IMR-90 (cell line): ENCODE data around the gene SOX5. TPM values are rescaled to one million over a fixed set of nuclear protein-coding genes. Genes with fewer than 3 reads are reported as not detected.

Experiments
- ATAC-seq: fragments of 200-7000 bp; cut with Tn5 transposase; 2 replicates; pipeline ENCODE4 v1.9.1; 2020; ENCODE audit warnings: low read depth, mild to moderate bottlenecking, moderate library complexity
- BruUV-seq: library from RNA; stranded (reverse); fragments of 400-500 nt; replicated peaks from 2 replicates; lab custom pipeline; 2021; lab: Mats Ljungman, UMichigan
- CTCF ChIA-PET: fragments of 300-600 bp; formaldehyde crosslinking; extraction: SDS; loops from one replicate; lab custom pipeline; 2021; ENCODE audit warnings: antibody characterized with exemption; lab: Yijun Ruan, JAX
- POLR2A ChIA-PET: fragments of 300-600 bp; sonication (Branson Sonifier 250); formaldehyde crosslinking; loops from one replicate; lab custom pipeline; 2022; ENCODE audit warnings: antibody characterized with exemption; ENCODE audit not compliant: unreplicated experiment; lab: Charles Lee
- DNase-seq: peaks from one replicate; pipeline ENCODE4 v3.0.0; 2013
- H2AFZ ChIP-seq: replicated peaks from 2 replicates; pipeline ENCODE3; 2013; ENCODE audit warnings: low read length, mild to moderate bottlenecking; ENCODE audit not compliant: poor library complexity
- H2AK5ac ChIP-seq: 2 replicates; pipeline ENCODE4 v1.6.1; 2013; ENCODE audit warnings: low read depth, low read length, inconsistent platforms
- H2AK9ac ChIP-seq: replicated peaks from 2 replicates; pipeline ENCODE3; 2013; ENCODE audit warnings: mild to moderate bottlenecking, low read depth, low read length, moderate library complexity; ENCODE audit not compliant: poor library complexity
- H2BK120ac ChIP-seq: 2 replicates; pipeline ENCODE4 v1.6.1; 2013; ENCODE audit warnings: low read depth, low read length, inconsistent platforms
- H2BK15ac ChIP-seq: 3 replicates; pipeline ENCODE4 v1.6.1; 2013; ENCODE audit warnings: low read depth, low read length, inconsistent platforms
- H2BK20ac ChIP-seq: 2 replicates; pipeline ENCODE4 v1.6.1; 2013; ENCODE audit warnings: low read depth, mild to moderate bottlenecking, inconsistent platforms, low read length, moderate library complexity
- H2BK5ac ChIP-seq: 2 replicates; pipeline ENCODE4 v1.6.1; 2013; ENCODE audit warnings: mild to moderate bottlenecking, low read depth, low read length, inconsistent platforms; ENCODE audit not compliant: poor library complexity, severe bottlenecking
- H3K14ac ChIP-seq: replicated peaks from 2 replicates; pipeline ENCODE4 v1.6.1; 2013; ENCODE audit warnings: low read depth, low read length, inconsistent platforms
- H3K18ac ChIP-seq: 2 replicates; pipeline ENCODE4 v1.6.1; 2013; ENCODE audit warnings: low read depth, low read length, control low read depth
- H3K23ac ChIP-seq: 2 replicates; pipeline ENCODE4 v1.6.1; 2013; ENCODE audit warnings: low read depth, low read length, inconsistent platforms
- H3K27ac ChIP-seq: 2 replicates; pipeline ENCODE4 v1.5.1; 2013; ENCODE audit warnings: mild to moderate bottlenecking, control low read depth, low read length; ENCODE audit not compliant: insufficient read depth
- H3K27me3 ChIP-seq: 2 replicates; pipeline ENCODE4 v1.6.1; 2013; ENCODE audit warnings: low read length; ENCODE audit not compliant: control insufficient read depth, insufficient read depth
- H3K36me3 ChIP-seq: 2 replicates; pipeline ENCODE4 v1.6.1; 2013; ENCODE audit warnings: low read length, mixed read lengths; ENCODE audit not compliant: control insufficient read depth, insufficient read depth
- H3K4ac ChIP-seq: 2 replicates; pipeline ENCODE4 v1.6.1; 2013; ENCODE audit warnings: low read depth, low read length, inconsistent platforms
- H3K4me1 ChIP-seq: 2 replicates; pipeline ENCODE4 v1.6.1; 2013; ENCODE audit warnings: low read length, mixed read lengths; ENCODE audit not compliant: control insufficient read depth, insufficient read depth
- H3K4me2 ChIP-seq: 2 replicates; pipeline ENCODE4 v1.6.1; 2013; ENCODE audit warnings: low read depth, mild to moderate bottlenecking, control low read depth, low read length, moderate library complexity
- H3K4me3 ChIP-seq: 2 replicates; pipeline ENCODE4 v1.5.1; 2013; ENCODE audit warnings: low read depth, mild to moderate bottlenecking, control low read depth, low read length, moderate library complexity; ENCODE audit not compliant: insufficient read depth
- H3K56ac ChIP-seq: 2 replicates; pipeline ENCODE4 v1.6.1; 2013; ENCODE audit warnings: low read length, inconsistent platforms; ENCODE audit not compliant: insufficient read depth; ENCODE audit errors: extremely low read depth
- H3K79me1 ChIP-seq, 2 experiments: 2 replicates each; pipeline ENCODE4 v1.6.1; 2013; ENCODE audit warnings: low read length in 2 of 2, inconsistent platforms in 1 of 2, low read depth in 1 of 2
- H3K9ac ChIP-seq: 2 replicates; pipeline ENCODE4 v1.6.1; 2013; ENCODE audit warnings: low read depth, low read length, control low read depth
- H3K9me1 ChIP-seq: 2 replicates; pipeline ENCODE4 v1.6.1; 2013; ENCODE audit warnings: low read length, inconsistent platforms; ENCODE audit not compliant: insufficient read depth
- H3K9me3 ChIP-seq: 2 replicates; pipeline ENCODE4 v1.6.1; 2013; ENCODE audit warnings: low read length; ENCODE audit not compliant: control insufficient read depth, insufficient read depth
- H4K20me1 ChIP-seq: 2 replicates; pipeline ENCODE4 v1.6.1; 2013; ENCODE audit warnings: low read length, inconsistent platforms; ENCODE audit not compliant: insufficient read depth
- H4K5ac ChIP-seq: 2 replicates; pipeline ENCODE4 v1.6.1; 2013; ENCODE audit warnings: mild to moderate bottlenecking, low read depth, low read length, control low read depth
- H4K8ac ChIP-seq, 2 experiments: 2 replicates each; pipeline ENCODE4 v1.6.1; 2013; ENCODE audit warnings: low read depth in 2 of 2, low read length in 2 of 2, control low read depth in 1 of 2, inconsistent platforms in 1 of 2
- H4K91ac ChIP-seq: 2 replicates; pipeline ENCODE4 v1.6.1; 2013; ENCODE audit warnings: low read depth, low read length, inconsistent platforms; ENCODE audit not compliant: insufficient read depth
- BHLHE40 ChIP-seq: fragments of 150-350 bp; IDR thresholded peaks from 2 replicates; pipeline ENCODE4 v1.6.1; 2016; ENCODE audit warnings: mild to moderate bottlenecking, low read depth, low read length
- FOS ChIP-seq: fragments of 150-350 bp; IDR thresholded peaks from 2 replicates; pipeline ENCODE4 v1.6.1; 2016; ENCODE audit warnings: low read depth, low read length
- MAZ ChIP-seq: IDR thresholded peaks from 2 replicates; pipeline ENCODE4 v1.6.1; 2012; ENCODE audit warnings: low read depth, mild to moderate bottlenecking, low read length, improper control_type of control experiment, moderate library complexity, borderline replicate concordance
- MXI1 ChIP-seq: IDR thresholded peaks from 2 replicates; pipeline ENCODE4 v1.6.1; 2012; ENCODE audit warnings: low read depth, mild to moderate bottlenecking, low read length, moderate library complexity, borderline replicate concordance
- POLR2A ChIP-seq: IDR thresholded peaks from 2 replicates; pipeline ENCODE4 v1.6.1; 2012; ENCODE audit warnings: mild to moderate bottlenecking, low read depth, low read length
- RCOR1 ChIP-seq: IDR thresholded peaks from 2 replicates; pipeline ENCODE4 v1.6.1; 2012; ENCODE audit warnings: mild to moderate bottlenecking, low read length, improper control_type of control experiment; ENCODE audit not compliant: insufficient replicate concordance
- RFX5 ChIP-seq: IDR thresholded peaks from 2 replicates; pipeline ENCODE4 v1.8.0; 2012; ENCODE audit warnings: low read depth, mild to moderate bottlenecking, low read length, moderate library complexity
- SMC3 ChIP-seq: fragments of 150-350 bp; IDR thresholded peaks from 2 replicates; pipeline ENCODE4 v1.6.1; 2016; ENCODE audit warnings: low read depth, mild to moderate bottlenecking, antibody characterized with exemption, low read length, moderate library complexity
- WGBS, 2 experiments: methylation state at CpG; one replicate each; pipeline versions ENCODE4 v1.1.5 to v1.1.7; 2013; ENCODE audit warnings: missing lambda C conversion rate in 2 of 2; ENCODE audit not compliant: insufficient read length in 1 of 2; ENCODE audit errors: extremely low coverage in 2 of 2; 5-methylcytosine and 5-hydroxymethylcytosine counted together
- dilution Hi-C: fragments of 300-500 bp; cut with HindIII; formaldehyde crosslinking; loops from one replicate; pipeline ENCODE4 v1.14.3; 2018; ENCODE audit warnings: low sequenced_read_pairs; ENCODE audit not compliant: unreplicated experiment
- in situ Hi-C: fragments of 300-500 bp; cut with MboI; formaldehyde crosslinking; loops from 3 replicates; pipeline ENCODE4 v1.14.3; 2019; ENCODE audit warnings: low sequenced_read_pairs, inconsistent platforms, mixed read lengths
- intact Hi-C: fragments of 100-400 bp; cut with micrococcal nuclease; formaldehyde crosslinking; loops from 2 replicates; pipeline ENCODE4 v1.10.0; 2022
- polyA plus RNA-seq, 3 experiments: library from polyadenylated mRNA; depleted of rRNA; stranded (reverse); fragments of >200 nt; gene quantifications; 2 replicates each; pipeline ENCODE4 v1.2.3, GENCODE V29; 2012; ENCODE audit warnings: low replicate concordance in 1 of 3
- total RNA-seq: library from RNA; depleted of rRNA; stranded (reverse); fragments of >200 nt; gene quantifications from 2 replicates; pipeline ENCODE4 v1.2.3, GENCODE V29; 2012
- TF ChIP-seq, protein P1 (sequence below): fragments of 150-350 bp; IDR thresholded peaks from 2 replicates; pipeline ENCODE4 v1.6.1; 2016; ENCODE audit warnings: low read depth, mild to moderate bottlenecking, low read length, moderate library complexity, borderline replicate concordance
- TF ChIP-seq, protein P2 (sequence below): fragments of 150-350 bp; IDR thresholded peaks from 2 replicates; pipeline ENCODE4 v1.6.1; 2017; ENCODE audit warnings: mild to moderate bottlenecking, antibody characterized with exemption, low read length, low read depth

The SOX5 gene
- total and polyA plus RNA-seq, 2 of the 4 experiments (the other 2 are of a cell fraction) = 1.1 to 13.1 TPM

DNA sequence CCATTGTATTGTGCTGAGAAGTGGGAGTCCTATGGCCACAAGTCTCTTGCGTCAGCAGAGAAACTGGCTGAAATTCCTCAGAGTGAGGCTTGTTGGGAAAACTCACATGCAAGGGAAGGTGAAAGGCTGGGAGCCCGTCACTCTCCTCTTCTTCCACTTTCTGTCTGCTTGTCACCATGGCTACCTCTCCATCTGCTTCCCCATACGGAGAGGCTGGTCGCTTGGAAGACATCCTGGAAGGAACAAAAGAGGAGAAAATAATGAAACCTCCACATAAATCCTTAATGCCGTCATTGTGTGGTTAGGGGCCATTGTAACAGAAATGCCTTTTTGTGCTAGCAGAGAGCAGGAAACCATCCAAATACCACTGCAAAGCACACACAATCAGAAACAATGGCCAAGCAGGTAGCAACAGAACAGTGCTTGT, 53.7 kb downstream of the SOX5 start:
- POLR2A ChIA-PET = no interaction called here
- Histone ChIP-seq H3K9me1 (0 out of 2 replicates have a peak, but pooled peaks cover 4% of the 10 kb centered on the region), H2BK20ac (no peak overlapping the region), H3K18ac (no peak overlapping the region), H4K5ac (no peak overlapping the region), H2AK5ac (no peak overlapping the region), H3K4ac (no peak overlapping the region), H3K36me3 (peaks cover 4% of the 10 kb centered on the region), H3K79me1 (no peaks in the 10 kb centered on the region; a peak in 1 of 4 replicates), H4K8ac (no peak overlapping the region), H3K4me2 (no peak overlapping the region), H3K27ac (no peak overlapping the region), H3K9ac (no peak overlapping the region), H2AK9ac (no peak overlapping the region), H3K14ac (no peak overlapping the region), H4K91ac (no peak overlapping the region), H2BK15ac (no peak overlapping the region), H3K27me3 (no peaks in the 10 kb centered on the region), H3K4me1 (no peaks in the 10 kb centered on the region), H2BK5ac (no peak overlapping the region), H3K23ac (no peak overlapping the region), H3K56ac (no peak overlapping the region), H4K20me1 (no peaks in the 10 kb centered on the region), H3K9me3 (no peaks in the 10 kb centered on the region), H3K4me3 (no peak overlapping the region), H2AFZ (no peak overlapping the region), H2BK120ac (no peak overlapping the region)
- no peak for TF ChIP-seq FOS
- TF ChIP-seq RFX5 = no peak
- no peak for TF ChIP-seq RCOR1
- TF ChIP-seq, protein P1, sequence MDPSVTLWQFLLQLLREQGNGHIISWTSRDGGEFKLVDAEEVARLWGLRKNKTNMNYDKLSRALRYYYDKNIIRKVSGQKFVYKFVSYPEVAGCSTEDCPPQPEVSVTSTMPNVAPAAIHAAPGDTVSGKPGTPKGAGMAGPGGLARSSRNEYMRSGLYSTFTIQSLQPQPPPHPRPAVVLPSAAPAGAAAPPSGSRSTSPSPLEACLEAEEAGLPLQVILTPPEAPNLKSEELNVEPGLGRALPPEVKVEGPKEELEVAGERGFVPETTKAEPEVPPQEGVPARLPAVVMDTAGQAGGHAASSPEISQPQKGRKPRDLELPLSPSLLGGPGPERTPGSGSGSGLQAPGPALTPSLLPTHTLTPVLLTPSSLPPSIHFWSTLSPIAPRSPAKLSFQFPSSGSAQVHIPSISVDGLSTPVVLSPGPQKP = no peak
- no peak for TF ChIP-seq BHLHE40
- no peak for TF ChIP-seq MXI1
- no peak for TF ChIP-seq POLR2A
- no peak for TF ChIP-seq MAZ
- TF ChIP-seq, protein P2, sequence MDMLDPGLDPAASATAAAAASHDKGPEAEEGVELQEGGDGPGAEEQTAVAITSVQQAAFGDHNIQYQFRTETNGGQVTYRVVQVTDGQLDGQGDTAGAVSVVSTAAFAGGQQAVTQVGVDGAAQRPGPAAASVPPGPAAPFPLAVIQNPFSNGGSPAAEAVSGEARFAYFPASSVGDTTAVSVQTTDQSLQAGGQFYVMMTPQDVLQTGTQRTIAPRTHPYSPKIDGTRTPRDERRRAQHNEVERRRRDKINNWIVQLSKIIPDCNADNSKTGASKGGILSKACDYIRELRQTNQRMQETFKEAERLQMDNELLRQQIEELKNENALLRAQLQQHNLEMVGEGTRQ = no peak
- no peak for TF ChIP-seq SMC3
- ATAC-seq (no peak), DNase-seq (no peak)
- intact Hi-C loops (no loop called here), dilution Hi-C loops (no loop called here), in situ Hi-C loops (no loop called here)
- CTCF ChIA-PET = no interaction called here
- WGBS, 2 experiments = no CpG with 5 or more reads among the region's 5 CpGs
- no TSS peak for BruUV-seq
